GM11168 (cell line): ENCODE measurements around the gene CT55.
"Not testable (repeated sequence)": the region's sequence is repeated elsewhere in the genome, so short reads cannot be mapped to it uniquely, and the experiment has no call there.

Source experiments
- in situ Hi-C: fragments of 300-500 bp; cut with MboI; formaldehyde crosslinking; loops from one replicate; pipeline ENCODE4 v1.12.0; 2022; ENCODE audit warnings: low sequenced_read_pairs; ENCODE audit not compliant: unreplicated experiment

Gene CT55, protein sequence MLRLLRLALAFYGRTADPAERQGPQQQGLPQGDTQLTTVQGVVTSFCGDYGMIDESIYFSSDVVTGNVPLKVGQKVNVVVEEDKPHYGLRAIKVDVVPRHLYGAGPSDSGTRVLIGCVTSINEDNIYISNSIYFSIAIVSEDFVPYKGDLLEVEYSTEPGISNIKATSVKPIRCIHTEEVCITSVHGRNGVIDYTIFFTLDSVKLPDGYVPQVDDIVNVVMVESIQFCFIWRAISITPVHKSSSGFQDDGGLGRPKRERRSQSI

DNA sequence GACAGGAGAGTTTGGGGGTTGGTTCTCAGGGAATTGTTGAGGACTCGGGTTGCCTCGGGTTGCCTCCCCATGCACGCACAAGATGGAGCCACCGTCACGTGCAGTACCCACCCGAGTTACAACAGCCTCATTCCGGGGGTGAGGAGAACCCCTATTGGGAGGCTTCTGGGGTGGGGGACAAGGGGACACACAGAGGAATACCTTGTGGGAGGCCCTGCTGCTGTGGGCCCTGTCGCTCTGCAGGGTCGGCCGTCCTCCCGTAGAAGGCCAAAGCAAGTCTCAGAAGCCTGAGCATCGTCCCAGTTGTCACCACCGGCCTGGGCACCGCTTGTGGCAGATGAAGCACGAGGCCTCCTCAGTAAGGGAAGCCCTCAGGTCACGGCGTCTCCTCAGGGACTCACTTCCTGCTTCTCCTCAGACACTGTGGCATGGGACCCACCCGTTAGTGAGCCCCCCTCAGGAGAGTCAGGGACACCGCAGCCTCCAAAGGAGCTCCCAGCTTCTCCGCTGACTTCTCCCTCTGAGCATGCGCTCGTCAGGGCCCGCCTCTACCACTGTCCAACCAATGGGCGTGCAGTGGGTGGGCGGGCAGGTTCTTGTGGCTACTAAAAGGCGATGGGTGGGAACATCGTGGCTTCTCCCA, at the start of gene CT55:
TSS of gene CT55 (minus strand) at position 522 of the 643 bp plus-strand sequence. CDS start at position 295, 227 bp downstream.
- in situ Hi-C loops: no loop called here

DNA sequence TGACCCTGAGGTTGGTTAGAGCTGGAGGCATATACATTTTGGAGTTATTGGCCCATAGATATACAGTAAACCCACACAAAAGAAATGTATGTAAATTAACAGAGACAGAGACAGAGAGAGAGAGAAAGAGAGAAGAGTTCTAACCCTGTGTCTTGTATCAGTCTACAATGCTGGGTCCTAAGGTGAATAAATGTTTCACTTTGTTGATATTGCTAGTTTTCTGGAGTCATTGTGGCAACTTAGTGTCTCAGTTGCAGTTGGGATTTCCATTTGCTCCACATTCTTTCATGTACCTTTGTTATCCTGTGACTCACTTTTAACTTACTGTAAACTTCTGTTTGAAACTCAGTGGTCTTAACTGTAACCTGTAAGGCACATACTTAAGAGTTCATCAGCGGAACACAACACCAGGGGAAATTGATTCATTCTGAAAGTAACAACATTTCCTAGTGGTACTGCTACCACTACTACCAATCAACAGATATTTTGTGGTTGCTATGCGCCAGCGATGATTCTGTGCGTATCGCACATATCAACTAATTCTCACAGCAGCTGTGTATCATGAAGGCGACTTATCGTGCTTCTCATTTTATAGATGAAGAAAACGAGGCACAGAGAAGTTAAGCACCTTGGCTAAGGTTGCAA, 42.1 kb upstream of the CT55 start:
- in situ Hi-C loops: loop anchor here (25.0 kb wide), 1 partner anchor 251 kb away; no protein-coding TSS in a partner anchor

DNA sequence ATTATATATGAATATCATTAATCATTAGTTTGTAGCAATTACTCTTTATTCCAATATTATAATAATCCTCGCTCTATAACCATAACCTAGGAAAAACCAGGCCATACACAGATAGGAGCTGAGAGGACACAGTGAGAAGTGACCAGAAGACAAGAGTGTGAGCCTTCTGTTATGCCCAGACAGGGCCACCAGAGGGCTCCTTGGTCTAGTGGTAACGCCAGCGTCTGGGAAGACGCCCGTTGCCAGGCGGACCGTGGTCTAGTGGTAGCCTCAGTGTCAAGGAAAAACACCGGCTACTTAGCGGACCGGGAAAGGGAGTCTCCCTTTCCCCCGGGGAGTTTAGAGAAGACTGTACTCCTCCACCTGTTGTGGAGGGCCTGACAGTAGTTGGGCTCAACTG, 35.2 kb upstream of the CT55 start:
- in situ Hi-C loops: loop anchor here (25.0 kb wide), 1 partner anchor 244 kb away; no protein-coding TSS in a partner anchor

DNA sequence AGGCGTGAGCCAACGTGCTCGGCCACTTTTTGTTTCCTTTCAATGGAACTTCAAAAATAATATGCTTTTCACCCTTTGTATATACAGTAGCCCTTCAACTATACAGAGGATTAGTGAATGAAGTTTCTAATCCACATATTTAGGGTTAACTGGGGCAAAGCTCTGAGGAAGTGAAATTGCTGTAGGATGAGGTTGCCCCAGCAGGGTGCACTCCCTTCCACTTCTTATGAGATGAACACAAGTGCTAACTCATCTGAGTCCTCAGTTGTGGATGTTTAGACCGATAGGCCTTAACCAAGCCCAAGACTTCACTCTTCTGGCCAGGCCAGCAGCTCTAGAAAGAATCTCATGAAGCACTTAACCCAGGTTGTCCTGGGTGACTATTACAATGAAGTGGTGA, 29.1 kb upstream of the CT55 start:
- in situ Hi-C loops: loop anchor here (25.0 kb wide), 1 partner anchor 238 kb away; no protein-coding TSS in a partner anchor

DNA sequence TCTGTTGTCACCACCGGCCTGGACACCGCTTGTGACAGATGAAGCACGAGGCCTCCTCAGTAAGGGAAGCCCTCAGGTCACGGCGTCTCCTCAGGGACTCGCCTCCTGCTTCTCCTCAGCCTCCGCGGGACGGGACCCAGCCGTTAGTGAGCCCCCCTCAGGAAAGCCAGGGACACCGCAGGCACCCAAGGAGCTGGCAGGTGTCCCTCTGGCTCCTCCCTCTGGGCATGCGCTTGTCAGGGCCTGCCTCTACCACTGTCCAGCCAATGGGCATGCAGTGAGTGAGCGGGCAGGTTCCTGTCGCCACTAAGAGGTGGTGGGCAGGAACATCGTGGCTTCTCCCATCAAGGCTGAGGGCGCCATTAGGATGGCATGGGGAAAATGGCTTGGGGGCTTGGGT, 23.5 kb upstream of the CT55 start:
- in situ Hi-C loops: no loop called here

DNA sequence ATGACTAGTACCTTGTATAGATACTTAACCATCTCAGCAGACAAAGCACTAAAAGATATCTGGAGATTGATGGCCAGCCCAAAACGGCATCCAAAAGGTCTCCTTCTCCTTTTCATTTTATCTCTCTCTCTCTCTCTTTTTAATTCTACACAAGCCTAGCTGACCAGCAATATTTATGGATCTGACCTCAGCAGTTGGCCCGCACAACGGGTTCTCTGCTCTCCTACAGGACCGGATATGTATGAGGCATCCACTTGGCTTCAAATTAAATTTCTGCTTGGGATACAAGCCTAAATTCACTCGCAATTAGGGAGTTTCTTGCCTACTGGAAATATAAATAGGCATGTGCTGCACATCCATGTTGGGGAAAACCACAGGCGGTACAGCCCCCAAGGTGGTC, 22.5 kb upstream of the CT55 start:
- in situ Hi-C loops: no loop called here

DNA sequence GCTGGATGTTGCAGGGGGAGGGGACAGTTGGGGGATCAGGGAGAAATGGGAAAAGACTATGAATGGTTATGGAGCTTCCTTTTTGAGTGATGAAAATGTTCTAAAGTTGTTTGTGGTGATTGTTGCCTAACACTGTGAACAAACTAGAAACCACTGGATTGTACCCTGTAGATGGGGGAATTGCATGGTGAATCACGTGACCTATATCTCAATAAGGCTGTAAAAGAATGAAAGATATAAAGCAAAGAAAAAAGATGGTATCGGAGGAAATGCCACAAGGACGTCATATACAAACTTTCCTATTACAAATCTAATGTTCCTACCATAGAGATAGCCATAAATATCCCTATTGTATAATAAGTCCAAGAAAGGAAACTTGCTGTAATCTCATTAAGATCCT, 20.6 kb upstream of the CT55 start:
- in situ Hi-C loops: no loop called here

DNA sequence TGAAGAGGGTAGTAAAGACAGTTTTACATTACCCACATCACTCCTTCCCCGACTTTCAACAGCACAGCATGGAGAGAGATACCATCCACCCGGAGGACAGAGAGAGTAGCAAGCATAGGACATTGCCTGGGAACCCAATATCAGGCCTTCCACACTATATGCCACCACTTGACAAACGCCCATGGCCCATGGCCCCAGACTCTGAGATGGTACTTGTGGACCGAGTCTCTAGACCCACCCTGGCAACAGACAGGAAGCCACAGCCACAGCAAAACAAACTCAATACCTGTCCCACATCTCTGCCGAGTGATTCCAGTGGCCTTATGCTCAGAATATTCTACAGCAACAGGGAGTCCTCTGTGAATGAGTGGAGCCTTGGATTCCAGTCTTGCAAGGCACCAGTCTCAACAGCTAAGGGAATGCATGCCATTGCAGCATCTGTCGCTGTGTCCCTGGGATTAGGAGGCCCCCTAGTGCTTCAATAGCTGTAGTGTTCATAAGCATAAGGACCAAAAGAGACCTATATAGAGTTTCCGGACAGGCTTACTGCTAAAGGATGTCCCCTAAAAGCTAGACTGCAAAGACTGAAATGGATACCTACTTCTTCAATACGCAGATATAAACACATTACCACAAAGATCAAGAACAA, 14.7 kb upstream of the CT55 start:
- in situ Hi-C loops: no loop called here

DNA sequence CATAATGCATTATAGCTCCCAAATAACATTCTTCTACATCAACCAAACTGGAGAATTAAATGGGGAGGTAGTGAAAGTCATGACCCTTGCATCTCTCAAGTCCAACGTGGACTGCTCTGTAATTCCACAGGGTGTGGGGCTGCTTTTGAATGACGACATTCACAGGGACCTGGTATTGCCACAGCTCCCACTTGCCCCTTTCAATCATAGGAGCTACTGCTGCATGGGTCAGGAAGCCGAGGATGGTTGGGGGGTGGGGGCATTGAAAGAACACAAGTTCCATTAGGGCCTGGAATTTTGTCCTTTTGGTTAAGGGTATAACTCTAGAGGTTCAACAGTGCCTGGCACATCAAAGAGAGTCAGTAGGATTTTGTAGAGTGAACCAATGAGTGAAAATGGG, 7.4 kb upstream of the CT55 start:
- in situ Hi-C loops: no loop called here

DNA sequence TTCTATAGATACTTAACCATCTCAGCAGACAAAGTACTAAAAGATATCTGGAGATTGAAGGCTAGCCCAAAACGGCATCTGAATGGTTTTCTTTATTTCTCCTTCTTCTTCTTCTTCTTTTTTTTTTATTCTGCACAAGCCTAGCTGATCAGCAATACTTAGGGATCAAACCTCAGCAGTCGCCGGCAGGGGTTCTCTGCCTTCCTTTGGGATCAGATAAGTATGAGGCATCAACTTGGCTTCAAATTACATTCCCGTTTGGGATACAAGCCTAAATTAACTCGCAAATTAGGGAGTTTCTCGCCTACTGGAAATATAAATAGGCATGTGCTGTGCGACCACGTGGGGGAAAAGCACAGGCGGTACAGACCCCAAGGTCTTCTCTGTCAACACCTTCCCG, 730 bp downstream of the CT55 start:
- in situ Hi-C loops: no loop called here

DNA sequence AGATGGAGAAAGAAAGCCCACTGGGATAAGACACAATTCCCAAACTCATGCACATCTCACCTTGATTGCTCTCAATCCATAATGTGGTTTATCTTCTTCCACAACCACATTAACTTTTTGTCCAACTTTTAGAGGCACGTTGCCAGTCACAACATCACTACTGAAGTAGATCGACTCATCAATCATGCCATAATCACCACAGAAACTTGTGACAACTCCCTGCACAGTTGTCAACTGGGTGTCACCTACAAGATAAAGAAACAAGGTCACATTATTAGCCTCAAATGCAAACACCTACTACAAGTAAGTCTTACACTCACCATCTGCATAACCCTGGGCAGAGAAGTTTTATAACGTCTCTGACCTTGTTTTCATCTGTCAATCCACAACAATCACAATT, 1.7 kb downstream of the CT55 start:
- in situ Hi-C loops: not testable (repeated sequence)

DNA sequence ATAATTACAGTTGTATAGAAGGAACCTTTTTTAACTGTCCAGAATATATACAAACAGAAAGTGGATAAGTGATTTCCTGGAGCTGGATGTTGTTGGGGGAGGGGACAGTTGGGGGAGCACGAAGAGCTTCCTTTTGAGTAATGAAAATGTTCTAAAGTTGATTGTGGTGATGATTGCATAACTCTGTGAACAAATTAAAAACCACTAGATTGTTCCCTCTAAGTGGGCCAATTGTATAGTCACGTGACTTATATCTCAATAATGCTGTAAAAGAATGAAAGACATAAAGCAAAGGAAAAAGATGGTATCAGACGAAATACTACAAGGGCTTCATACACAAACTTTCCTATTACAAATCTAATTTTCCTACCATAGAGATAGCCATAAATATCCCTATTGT, 2.7 kb downstream of the CT55 start:
- in situ Hi-C loops: no loop called here

DNA sequence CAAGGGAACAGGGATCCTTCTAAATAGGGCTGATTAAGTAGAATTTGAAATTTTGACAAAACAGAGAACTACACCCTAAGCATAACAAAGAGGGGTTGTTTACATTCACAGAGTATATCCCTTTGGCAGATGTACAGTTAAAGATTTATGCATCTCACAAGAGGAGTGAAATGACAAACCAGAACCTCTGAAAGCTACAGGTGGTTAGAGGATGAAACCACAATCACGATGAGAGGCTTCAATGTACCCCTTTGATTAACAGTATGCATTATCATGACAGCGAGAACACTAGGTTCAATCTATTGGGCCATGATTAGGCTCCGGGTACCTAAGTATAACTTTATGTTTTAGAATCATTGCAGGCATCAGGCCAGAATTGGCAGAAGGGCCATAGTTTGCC, 16.5 kb downstream of the CT55 start:
- in situ Hi-C loops: not testable (repeated sequence)

DNA sequence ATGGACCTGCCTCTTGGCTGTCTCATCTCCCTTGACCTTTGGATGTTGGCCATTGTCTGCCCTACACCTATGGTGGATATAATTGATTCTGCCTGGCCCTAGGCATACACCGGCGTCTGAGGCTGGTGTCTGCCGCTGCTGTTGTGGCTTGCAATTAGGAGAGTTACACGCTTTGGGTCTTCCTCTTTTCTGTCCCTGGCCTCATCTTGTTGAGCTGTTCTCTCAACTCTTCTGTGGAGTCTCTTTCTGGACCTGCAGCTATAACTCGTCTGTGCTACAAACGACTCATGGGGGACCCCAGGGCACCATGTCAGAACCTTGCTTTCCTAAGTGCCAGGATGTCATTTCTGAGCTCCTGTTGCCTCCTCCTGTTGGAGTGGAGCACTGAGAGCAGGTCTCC, 45.1 kb downstream of the CT55 start:
- in situ Hi-C loops: not testable (repeated sequence)

DNA sequence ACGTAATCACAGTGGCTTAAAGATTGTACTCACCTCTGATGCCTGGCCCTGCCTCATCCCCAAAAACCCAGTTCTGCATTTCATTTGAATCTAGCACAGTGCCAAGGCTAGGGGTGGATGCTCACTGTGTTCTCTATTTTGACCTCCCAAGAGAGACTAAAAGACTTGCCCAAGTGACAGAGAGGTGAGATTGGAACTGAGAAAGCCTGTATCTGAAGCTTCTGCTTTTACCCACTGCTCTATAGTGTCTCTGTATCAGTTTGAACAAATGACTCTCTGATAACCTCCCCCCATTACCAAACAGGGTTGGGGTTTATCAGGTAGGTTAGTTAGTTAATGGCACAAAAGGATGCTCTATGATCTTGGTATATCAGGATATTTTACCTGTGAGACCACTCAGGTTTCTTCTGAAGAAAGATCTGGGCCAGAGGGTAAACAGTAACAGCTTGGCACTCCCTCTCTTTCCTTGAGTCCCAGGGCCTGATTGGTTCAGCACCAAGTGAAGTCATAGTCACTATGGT, 51.1 kb downstream of the CT55 start, which contains the start of gene ETDB:
TSS of gene ETDB (minus strand) at position 471 of the 521 bp plus-strand sequence. CDS start 1,265 bp downstream, outside the sequence.
- in situ Hi-C loops: not testable (repeated sequence)

DNA sequence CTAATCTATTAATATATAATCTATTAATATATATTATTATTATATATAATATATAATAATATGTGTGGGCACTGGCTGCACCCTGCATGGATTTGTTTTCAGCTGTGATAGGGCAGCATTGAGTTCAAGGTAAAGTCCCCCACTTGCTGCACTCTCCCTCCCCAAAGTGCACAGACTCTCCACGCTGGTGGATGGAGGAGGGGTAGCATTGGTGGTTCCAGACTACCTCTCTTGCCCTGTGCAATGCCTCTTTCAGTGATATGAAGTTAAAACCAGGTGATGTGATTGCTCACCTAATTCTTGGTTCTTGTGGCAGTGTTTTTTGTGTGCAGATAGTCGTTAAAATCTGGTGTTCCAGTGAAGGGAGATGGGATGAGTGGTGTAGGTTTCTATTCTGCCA, 55.1 kb downstream of the CT55 start:
- in situ Hi-C loops: not testable (repeated sequence)

DNA sequence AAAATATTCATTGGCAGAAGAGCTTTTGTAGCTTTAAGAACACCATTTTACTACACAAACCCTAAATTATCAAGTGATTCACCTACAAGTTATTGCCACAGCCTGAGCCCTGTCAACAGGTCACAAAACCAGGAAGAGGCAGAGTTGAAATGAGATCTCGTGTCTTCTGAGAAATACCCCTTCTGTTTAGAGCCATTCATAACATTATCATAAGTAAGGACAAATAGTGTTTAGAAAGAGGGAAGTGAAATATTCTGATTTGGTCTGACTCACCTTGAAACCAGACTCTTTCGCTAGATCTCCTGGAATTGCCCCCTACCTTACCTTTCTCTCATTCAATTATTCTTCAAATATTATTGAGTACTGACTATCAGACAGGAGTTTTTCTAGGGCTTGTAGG, 56.8 kb downstream of the CT55 start:
- in situ Hi-C loops: no loop called here

DNA sequence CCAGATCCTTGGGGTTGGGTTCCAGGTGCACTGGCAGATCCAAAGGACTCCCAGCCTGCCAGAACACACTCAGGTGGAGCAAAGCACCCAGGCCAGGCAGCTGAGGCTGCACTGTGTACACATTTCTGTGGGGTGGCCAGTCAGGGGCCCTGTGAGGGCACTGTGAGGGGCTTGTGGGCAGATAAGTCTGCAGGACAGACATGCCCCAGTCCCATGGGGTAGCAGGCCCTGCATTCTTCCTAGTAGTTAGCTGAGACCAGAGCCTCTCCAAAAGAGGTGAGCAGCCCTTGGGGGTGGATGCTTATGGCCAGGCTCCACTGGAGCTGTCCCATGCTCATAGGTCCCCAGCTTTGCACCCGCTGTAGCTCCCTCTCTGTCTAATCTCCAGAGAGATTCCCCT, 58.5 kb downstream of the CT55 start:
- in situ Hi-C loops: no loop called here

DNA sequence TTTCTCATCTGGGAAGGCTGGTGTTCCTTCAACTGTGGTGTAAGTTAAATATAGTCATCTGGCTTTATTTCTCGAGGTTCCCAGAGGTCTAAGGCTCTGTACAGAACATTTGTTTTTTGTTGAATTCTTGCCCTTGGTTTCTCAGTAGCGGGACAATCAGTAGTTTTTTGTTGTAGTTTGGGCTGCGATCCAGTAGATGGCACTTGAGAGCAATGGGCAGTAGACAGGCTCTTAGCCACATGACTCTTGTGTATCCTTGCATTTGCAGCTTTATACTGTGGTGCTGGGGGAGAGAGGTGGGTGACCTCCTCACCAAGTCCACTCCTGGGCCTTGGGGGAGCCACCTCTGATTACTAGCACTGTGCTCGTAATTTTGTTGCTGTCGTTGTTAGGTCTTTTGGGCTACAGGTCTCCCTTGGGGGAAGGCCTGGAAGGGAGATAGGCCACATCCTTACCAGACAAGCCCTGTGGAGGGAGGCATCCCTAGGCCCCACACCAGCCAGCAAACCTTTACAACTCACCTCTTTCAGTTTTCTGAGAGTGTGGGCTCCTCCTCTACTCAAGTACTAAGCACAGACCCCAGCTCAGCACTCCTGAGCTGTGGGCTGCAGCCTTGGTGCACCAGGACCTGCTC, 59.0 kb downstream of the CT55 start:
- in situ Hi-C loops: no loop called here

DNA sequence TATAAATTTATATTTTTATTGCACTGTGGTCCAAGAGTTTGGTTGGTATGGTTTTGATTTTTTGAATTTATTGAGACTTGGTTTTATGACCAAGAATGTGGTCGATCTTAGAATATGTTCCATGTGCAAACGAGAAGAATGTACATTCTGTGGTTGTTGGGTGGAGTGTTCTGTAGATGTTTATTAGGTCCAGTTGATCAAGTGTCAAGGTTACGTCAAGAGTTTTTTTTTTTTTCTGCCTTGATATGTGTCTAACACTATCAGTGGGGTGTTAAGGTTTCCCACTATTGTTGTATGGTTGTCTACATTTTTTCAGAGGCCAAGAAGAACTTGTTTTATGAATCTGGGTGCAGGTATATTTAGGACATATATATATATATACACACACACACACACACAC, 61.6 kb downstream of the CT55 start:
- in situ Hi-C loops: no loop called here
